Stimulated activated CD8-positive, alpha-beta memory T cell treated with anti-CD3 and anti-CD28 coated beads, Interleukin-15, amount 100 ng/mL, for 48 hours (primary cell): ENCODE measurements around the gene SET.

Source experiments
- DNase-seq, 2 donors: peaks; one replicate each; pipeline ENCODE4 v3.0.0-alpha.2; 2020; ENCODE audit warnings: low read depth in 2 of 2

SET gene

DNA sequence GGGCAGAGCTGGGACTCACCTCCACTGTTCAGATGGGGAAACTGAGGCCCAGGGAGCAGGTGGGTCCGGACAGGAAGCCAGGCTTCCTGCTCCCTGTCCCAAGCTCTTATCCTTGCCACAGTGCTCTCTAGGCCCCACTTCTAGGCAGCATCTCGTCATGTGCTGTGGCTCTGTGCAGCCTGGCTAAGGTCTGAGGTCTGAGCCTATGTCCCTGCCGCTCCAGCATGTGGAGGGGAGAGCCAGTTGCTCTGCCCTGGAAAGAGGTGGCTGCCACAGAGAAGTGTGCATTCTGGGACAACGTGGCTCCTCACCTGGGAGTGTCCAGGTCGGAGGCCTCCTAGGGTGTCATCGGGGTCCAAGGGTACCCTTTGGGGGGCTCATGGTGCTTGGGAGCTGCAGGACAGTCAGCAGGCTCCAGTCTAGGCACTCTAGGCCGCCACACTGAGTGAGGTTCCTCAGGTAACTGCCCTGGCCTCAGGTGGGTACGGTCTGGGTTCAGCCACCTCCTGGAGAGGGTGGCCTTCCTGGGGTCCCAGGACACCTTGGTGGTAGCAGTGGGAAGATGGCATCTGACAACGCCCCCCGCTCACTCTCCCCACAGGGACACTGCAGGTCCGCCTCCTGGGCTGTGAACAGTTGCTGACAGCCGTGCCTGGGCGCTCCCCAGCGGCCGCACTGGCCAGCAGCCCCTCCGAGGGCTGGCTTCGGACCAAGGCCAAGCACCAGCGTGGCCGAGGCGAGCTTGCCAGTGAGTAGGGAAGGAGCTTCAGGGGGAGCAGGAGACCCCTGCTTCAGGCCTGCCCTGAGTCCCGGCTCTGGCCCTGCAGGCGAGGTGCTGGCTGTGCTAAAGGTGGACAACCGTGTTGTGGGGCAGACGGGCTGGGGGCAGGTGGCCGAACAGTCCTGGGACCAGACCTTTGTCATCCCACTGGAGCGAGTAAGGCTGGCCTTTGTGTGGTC lies 23.7 kb downstream of the SET start:
- DNase-seq = no peak

DNA sequence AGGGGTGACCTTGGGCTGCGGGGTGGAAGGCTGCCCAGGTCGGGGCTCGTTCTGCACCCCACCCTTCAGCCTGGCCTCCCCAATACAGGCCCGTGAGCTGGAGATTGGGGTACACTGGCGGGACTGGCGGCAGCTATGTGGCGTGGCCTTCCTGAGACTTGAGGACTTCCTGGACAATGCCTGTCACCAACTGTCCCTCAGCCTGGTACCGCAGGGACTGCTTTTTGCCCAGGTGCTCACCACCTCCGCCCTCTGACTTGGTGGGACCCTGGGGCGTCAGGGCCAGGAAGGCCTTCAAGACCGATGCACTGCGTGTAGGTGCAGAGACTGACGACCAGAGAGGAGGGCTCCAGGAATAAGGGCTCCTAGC lies 24.4 kb downstream of the SET start:
- DNase-seq = no peak

DNA sequence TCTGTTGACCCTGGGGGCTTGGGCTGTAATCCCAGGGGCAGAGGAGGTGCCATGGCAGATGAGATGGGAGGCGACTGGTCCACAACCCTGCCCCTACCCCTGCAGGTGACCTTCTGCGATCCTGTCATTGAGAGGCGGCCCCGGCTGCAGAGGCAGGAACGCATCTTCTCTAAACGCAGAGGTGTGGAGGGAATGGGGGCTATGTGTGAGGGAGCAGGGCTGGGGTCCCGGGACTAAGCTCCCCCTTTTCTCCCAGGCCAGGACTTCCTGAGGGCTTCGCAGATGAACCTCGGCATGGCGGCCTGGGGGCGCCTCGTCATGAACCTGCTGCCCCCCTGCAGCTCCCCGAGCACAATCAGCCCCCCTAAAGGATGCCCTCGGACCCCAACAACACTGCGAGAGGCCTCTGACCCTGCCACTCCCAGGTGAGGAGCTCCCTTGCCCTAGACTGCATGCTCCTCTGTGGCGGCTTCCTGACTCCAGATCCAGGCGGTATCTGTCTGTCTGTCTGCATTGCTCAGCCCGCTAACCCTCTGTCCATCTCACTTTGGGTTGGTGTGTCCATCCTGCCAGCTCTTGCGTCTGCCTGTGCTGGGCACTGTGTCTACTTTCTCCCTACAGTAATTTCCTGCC lies 25.0 kb downstream of the SET start:
- DNase-seq = no peak

DNA sequence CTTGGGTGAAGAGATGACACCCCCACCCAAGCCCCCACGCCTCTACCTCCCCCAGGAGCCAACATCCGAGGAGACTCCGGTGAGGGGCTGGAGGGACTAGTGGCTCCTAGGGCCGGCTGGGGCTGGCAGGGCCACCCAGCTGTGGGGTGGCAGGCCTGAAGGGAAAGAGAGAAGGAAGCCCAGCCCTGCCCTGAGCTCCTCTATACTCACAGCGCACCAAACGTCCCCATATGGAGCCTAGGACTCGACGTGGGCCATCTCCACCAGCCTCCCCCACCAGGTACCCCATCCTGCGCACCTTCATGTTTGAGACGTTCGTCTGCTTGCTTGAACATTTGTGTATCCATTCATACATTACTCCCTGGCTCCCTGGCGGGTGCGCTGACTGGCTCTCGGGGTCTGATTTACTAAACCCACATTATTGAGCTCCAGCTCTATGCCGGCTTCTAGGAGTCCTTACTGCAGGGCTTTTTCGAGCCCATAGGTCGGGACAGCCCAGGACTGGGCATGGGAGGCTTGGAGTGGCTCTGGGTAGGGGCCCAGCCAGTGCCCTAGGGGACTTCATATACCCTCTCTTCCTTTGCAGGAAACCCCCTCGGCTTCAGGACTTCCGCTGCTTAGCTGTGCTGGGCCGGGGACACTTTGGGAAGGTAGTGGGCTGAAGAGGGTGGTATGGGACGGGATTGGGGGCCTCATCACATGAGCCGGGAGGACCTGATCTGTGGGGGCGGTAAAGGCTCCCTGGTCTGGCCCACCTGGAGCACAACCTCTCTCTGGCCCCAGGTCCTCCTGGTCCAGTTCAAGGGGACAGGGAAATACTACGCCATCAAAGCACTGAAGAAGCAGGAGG lies 25.8 kb downstream of the SET start:
- DNase-seq = no peak

DNA sequence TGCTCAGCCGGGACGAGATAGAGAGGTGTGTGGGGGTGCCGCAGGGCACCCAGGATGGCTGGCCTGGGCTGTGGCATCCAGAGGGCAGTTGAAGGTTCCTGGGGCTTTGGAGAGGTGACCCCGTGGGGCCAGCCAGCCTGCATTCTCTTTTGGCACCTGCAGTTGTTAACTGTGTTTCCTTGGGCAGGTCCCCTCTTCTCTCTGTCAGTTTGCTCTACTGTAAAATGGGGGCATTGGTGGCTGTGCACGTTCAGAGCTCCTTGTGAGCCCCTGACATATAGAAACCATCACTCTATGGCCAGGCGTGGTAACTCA lies 26.4 kb downstream of the SET start:
- no peak for DNase-seq

DNA sequence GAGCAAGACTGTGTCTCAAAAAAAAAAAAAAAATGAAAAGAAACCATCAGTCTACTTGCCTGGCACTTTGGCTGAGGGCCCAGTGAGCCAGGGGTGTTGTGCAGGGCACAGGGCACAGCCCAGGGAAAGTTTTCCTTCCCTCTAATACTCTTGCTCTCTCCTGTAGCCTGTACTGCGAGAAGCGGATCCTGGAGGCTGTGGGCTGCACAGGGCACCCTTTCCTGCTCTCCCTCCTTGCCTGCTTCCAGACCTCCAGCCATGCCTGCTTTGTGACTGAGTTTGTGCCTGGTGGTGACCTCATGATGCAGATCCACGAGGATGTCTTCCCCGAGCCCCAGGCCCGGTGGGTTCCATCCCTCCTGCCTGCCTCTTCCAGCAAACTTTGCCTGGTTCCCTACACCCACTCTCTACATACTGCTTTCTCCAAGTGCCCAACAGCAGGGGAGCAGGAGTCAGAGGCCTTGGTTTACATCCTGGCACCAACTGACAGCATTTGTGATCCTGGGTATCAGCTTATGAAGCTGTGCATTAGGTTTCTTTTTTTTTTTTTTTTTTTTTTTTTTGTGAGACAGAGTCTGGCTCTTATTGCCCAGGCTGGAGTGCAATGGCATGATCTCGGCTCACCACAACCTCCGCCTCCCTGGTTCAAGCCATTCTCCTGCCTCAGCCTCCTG lies 27.7 kb downstream of the SET start:
- no peak for DNase-seq

DNA sequence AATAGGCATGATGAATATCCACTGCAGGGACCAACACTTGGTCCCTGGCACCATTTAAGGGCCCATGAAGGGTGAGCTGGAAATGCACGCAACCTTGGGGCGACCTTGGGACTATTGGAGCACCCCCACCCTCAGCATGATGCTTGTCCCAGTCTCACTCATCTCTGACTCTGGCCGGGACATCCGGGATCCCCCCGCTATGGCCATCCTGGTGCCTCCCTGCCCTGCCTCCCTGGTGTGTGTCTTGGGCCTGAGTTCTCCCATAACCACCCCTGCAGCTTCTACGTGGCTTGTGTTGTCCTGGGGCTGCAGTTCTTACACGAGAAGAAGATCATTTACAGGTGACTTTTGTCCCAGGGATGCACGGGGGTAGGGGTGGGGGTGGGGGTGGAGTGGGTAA lies 29.0 kb downstream of the SET start:
- no peak for DNase-seq

DNA sequence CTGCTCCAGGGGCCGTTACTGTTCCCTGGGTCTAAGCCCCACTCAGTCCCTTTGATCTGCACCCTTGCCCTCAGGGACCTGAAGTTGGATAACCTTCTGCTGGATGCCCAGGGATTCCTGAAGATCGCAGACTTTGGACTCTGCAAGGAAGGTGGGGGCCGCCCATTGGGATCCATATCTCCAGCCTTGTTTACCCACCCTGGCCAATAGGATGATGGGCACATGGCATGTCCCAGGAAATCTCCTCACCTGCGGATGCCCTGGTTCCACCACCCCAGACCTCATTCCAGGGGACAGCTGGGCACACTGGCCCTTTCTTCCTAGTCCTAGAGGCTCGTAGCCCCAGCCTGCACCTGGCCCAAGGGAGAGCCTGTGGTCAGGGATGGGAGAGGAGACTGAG lies 29.5 kb downstream of the SET start:
- no peak for DNase-seq

DNA sequence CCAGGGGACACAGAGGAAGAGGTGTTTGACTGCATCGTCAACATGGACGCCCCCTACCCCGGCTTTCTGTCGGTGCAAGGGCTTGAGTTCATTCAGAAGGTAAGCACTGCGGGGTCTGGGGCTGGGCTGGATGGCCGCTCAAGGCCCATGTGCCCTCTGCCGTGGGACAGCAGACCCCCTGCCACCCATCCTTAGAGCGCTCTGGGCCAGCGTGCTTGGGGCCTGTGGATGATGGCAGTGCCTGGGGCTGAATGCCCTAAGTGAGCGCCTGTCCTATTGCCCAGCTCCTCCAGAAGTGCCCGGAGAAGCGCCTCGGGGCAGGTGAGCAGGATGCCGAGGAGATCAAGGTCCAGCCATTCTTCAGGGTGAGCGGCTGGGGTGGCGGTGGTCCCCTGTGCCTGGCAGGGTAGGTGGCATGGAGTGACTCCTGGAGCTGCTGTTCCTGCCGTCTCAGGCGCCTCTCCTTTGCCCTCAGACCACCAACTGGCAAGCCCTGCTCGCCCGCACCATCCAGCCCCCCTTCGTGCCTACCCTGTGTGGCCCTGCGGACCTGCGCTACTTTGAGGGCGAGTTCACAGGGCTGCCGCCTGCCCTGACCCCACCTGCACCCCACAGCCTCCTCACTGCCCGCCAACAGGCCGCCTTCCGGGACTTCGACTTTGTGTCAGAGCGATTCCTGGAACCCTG lies 31.0 kb downstream of the SET start:
- DNase-seq = no peak

DNA sequence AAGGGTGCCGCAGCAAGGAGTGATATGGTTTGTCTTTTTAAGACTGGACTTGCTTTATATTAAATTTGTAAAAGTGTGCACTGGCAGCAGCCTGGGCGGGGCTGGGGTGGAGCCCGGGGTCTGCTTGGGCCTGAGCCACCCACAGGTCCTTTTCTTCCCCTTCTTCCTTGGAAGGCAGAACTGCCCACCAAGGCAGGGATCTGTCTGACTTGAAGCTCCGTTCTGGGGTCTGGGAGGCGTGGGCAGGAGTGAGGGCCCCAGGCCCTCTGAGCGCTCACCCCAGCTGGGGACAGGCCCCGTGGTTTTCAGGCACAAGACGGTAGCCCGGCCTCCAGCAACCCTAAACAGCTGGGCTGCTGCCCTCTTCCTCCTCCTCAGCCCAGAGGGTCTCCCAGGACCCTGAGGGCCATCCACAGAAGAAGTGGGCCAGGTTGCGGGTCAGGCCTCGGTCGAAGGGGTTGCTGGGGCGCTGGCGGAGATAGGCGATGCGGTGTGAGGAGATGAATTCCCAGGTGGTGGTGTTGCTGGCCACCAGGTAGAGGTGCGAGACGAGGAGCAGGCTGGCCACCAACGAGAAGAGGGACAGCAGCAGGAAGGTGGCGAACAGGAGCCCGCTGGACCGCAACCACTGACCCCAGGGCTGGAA lies 31.9 kb downstream of the SET start:
- DNase-seq = no peak

DNA sequence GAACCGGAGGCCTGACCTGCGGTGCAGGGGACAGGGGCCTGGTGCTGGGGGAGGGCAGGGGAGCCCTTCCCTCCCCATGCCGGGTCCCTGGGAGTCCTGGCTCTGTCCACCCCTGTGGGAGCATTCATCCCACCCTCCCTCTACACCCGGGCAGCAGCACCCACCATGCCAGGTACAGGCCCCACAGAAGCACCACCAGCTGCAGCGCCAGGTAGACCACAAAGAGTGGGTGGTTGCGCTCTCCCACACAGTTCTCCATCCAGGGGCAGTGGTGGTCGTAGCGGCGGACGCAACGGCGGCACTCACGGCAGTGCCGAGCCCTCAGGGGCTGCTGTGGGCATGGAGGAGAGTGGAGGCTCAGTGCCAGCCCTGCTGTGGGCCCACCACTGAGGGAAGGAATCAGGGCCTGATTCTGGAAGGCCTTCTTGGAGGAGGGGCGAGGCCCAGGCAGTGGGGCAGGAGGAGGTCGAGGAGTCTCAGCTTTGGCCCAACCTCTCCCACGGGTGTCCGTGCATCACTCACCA lies 32.5 kb downstream of the SET start:
- DNase-seq = no peak

DNA sequence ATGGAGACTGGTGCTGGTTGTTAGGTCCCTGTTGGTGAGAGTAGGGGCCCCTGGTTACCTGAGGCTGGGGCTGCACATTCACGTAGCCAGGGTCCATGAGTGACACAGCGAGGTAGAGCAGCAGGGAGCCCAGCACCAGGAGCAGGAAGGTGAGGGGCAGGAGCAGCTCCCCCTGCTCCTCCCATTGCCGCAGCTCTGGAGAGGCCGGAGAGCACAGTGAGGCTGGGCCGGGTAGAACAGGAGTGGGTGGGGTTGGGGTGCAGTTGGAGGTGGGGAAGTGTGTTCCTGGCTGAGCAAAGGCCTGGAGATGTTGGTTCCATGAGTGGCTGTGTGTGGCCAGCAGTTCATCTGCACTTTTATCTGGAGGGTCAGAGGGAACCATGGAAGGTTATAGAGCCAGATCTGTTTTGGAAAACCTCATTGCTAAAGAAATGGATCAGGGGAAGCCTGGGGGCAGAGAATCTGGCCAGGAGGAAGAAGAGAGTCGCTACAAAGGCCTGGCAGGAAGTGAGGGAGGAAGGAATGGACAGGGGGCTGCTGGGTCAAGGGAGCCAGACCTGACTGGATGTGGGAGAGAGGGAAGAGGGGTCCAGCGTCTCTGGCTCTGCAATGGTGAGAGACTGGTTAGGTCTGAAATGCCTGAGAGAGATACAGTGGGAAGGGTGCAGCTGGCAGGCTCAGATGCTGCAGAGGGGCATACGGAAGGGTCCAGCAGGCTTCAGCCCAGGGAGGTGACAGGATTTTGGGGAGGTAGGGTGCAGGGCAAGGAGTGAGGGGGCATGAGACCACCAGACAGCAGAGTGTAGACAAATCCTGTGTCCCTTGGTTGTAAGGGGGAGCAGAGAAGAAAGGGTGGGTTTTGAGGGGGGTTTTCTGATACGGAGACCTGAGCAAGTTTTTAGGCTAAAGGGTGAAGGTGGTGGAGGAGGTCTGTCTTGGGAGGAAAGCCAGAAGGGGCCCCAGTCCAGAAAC lies 33.6 kb downstream of the SET start:
- no peak for DNase-seq

DNA sequence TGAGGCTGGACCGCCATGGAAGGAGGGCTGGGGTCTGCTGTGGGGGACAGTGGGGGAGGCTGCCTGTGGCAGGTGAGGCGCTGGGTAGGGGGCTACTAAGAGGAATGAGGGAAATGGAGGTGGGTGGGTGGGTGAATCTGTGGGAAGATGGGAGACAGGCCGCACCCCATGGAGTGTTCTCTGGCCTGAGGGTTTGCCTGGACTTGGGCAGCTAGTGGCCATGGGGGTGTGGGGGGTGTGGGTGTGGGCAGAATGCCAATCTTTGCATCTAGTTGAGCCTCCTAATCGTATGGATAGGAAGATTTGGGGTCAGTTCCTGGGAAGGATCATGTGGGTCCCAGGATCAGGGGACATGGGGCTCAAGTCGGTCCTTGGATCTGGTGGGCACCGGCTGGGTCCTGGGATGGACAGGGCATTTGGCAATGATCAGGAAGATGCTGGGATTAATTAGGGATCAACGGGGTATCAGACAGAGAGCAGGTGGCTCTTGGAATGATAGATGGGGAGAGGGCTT lies 34.4 kb downstream of the SET start:
- DNase-seq = no peak

DNA sequence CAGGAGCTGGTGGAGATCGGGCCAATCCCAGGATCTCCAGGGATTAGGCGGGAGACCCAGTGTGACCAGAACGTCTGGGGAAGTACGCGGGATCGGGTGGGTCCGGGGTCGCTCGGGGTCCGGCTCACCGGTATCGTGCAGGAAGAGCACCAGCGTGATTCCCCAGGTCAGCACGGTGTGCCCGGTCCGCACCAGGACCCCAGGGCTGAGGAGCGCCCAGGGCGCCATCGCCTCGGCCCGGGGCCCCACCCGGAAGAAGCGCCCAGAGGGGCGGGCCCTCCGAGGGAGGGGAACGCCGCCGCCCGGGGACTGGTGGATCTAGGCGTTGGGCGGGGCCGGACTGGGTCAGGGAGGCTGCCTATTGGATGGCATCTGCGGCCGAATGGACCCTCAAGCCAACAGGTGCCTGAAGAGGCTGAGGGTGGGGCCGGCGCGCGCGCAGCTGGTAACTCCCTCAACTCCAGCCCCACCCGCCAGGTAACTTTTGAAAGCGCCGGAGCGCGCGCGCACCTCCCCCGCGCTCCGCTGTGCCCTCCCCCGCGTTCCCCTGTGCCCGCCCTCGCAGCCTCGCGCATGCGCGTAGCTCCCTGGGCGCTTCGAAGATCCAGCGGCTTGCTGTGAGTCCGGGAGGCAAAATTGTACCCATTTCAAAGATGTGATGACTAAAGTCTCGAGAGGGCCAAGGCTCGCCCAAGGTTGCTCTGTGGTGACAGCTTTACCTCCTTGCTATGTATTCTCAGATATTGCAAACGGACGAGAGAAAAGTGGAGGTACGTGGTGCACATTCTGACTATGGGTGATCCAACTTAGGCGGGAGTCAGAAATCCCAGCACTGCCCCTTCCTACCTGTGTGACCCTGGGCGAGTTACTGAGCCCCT lies 35.1 kb downstream of the SET start, which contains the start of gene ZDHHC12:
Gene ZDHHC12 (minus strand): TSS at position 262 of the 878 bp plus-strand sequence. CDS start 34 bp downstream, at position 228.
- peak; percentile 99 for DNase-seq

DNA sequence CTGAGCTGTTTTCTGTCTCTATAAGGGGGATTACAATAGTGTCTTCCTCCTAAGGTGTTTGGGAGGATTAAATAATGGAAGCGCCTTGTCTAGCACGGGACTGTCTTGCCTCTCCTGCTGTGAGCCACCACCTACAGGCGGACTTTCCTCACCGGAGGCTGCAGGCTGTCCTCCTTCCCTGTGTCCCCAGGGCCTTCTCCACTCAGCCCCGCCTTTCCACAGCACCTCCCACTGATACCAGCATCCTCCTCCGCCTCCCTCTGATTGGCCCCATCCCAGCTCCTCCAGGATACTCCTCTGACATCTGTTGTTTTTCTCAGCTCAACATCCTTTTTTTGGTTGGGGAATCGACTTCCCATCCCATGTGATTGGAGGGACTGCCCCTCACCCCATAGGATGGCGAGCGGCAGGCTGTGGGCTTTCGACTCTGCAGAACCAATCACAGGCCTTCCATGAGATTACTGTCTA lies 35.8 kb downstream of the SET start:
- peak; percentile 19 to 29 for DNase-seq

DNA sequence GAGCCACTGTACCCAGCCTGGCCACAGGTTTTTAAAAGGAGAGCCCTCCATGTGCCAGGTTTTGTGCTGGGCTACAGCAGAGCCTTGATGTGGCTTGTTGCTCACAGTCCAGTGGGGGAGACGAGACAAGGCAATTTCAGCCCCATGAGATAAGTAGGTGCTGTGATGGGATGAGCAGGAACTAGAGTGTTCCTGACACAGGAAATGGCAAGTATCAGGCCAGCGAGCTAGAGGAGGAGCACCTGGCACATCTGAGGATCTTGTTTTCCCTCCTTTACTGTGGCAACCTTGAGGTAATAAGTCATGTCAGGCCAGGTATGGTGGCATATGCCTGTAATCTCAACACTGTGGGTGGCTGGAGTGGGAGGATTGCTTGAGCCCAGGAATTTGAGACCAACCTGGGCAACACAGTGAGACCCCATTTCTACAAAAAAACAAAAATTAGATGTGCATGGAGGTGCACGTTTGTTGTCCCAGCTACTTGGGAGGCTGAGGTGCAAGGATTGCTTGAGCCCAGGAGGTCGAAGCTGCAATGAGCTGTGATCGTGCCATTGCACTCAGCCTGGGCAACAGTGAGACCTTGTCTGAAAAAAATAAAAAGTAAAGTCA lies 38.7 kb downstream of the SET start:
- DNase-seq = no peak

DNA sequence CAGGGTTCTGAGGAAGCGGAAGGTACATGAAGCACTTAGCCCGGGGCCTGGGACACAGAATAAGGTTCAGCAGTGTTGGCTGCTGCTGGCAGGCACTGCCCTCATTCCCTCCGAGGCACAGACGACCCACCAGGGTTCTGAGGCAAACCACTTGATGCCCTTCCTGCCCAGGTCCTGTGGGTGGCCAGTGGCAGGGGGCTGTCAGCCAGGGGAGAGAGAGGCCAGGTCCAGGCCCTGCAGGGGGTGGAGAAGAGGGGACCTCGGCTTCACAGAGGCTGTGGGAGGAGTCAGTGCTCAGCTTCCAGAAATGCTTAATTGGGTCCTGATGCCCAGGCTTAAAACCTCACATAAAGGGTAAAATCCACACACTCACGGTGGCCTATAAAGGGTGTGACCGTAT lies 39.3 kb downstream of the SET start:
- DNase-seq = no peak

DNA sequence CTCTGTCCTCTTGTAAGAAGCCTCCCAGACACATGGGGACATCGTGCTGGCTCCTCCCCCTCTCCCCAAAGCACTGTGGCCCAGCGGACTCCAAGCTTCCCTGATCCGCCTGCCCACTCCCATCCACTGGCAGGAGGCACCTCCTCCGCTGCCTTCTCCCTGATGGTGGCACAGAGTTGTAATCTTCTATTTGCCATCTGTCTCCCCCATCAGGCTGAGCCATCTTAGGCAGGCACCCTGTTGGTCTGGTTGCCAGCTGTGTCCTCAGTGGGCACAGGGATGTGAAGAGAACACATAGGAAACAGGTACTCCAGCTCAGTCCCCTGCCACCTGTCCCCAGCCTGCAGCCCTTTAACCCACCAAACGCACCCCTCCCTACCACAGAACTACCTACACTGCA lies 40.3 kb downstream of the SET start:
- DNase-seq = no peak
